RCC 7860 (cell line): Measurements from ENCODE around the gene AUH.

Experiments
- DNase-seq: peaks from one replicate; pipeline ENCODE4 v3.0.0-alpha.2; 2015; ENCODE audit warnings: low spot score
- FAIRE-seq: peaks from 2 replicates; lab custom pipeline; 2012; peaks lifted over from hg19 to GRCh38; lab: Jason Lieb, UNC

Gene AUH

GRCh38 chr9:91193087-91193657, 168.5 kb downstream of the AUH start:
- FAIRE-seq = peak; percentile 88
- peak; percentile 99 for DNase-seq

GRCh38 chr9:91192381-91193086, 169.2 kb downstream of the AUH start:
- DNase-seq (no peak), FAIRE-seq (no peak)

- no peak for FAIRE-seq
- no peak for DNase-seq
These were observed 170.0 kb downstream of the AUH start for GRCh38 chr9:91191411-91192380.

- FAIRE-seq (no peak), DNase-seq (no peak)
These were observed 171.7 kb downstream of the AUH start for GRCh38 chr9:91190062-91190461.

- no peak for DNase-seq
- FAIRE-seq = no peak
These were observed 172.8 kb downstream of the AUH start for GRCh38 chr9:91188719-91189590.

GRCh38 chr9:91187965-91188344, 173.8 kb downstream of the AUH start:
- DNase-seq (peak; percentile 46), FAIRE-seq (no peak)

- DNase-seq = no peak
- no peak for FAIRE-seq
These were observed 174.3 kb downstream of the AUH start for GRCh38 chr9:91187311-91187964.

- peak; percentile 55 for DNase-seq
These were observed 175.0 kb downstream of the AUH start for GRCh38 chr9:91186632-91187108.

GRCh38 chr9:91185193-91185886, 176.4 kb downstream of the AUH start:
- DNase-seq = no peak

More at GRCh38 chr9:91186632-91187108, 175.0 kb downstream of the AUH start:
- FAIRE-seq = peak; percentile 30

GRCh38 chr9:91182429-91183225, 179.1 kb downstream of the AUH start:
- DNase-seq (no peak), FAIRE-seq (peak; percentile 49)

More at GRCh38 chr9:91185193-91185886, 176.4 kb downstream of the AUH start:
- no peak for FAIRE-seq

- DNase-seq = no peak
- no peak for FAIRE-seq
These were observed 180.2 kb downstream of the AUH start for GRCh38 chr9:91181541-91181940.

- FAIRE-seq (no peak), DNase-seq (no peak)
These were observed 180.8 kb downstream of the AUH start for GRCh38 chr9:91180930-91181268.

GRCh38 chr9:91180240-91180929, 181.3 kb downstream of the AUH start:
- DNase-seq = no peak

GRCh38 chr9:91179237-91180138, 182.2 kb downstream of the AUH start:
- DNase-seq (peak; percentile 52), FAIRE-seq (no peak)

More at GRCh38 chr9:91180240-91180929, 181.3 kb downstream of the AUH start:
- FAIRE-seq = no peak

GRCh38 chr9:91178281-91179236, 183.2 kb downstream of the AUH start:
- FAIRE-seq = no peak
- no peak for DNase-seq
